Measurements from ENCODE around the gene SIGLEC11.
"Not testable (repeated sequence)": the region's sequence is repeated elsewhere in the genome, so short reads cannot be mapped to it uniquely, and the experiment has no call there.

SIGLEC11 gene

DNA sequence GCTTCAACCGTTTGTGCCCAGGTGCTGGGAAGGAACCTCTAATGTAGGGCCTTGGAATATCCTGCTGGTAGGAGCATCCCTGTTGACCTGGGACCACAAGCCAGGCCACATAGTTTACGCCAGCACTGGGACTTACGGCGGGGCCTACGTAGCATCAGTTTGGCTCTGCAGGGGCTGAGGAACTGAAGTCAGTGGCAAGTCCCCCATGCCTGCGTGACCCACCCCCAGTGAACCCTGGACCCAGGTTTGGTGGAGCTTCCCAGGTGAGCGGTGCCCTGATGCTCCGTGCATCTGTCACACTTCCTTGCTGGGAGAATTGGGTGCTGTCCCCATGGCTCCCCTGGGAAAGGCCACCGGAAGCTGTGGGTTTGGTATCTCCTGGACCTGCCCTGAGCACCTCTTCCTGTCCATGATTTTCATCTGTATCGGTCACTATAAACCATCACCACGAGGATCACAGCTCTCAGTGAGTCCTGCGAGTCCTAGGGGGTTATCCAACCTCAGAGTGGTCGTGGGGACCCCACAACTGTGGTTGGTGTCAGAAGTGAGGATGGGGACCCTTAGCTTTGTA, 9.9 kb downstream of the SIGLEC11 start:
- no peak for DNase-seq (ENCODE audit: low spot score)

DNA sequence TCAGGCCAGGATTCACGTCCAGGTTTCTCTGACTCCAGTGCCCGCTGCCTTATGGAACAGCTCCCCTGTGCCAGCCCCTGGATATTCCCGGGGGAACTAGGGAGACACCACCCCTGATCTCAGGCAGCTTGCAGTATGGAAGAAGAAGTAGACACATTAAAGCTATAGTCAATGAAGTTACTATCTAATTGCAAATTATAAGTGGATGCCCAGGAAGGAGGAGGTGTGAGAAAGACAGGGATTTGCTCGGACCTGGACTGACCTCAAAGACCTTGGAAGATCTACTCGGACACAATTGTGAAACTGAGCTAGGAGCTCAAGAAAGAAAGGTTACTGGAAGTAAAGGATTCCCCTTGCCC, 10.4 kb downstream of the SIGLEC11 start:
- no peak for DNase-seq (ENCODE audit: low spot score)

DNA sequence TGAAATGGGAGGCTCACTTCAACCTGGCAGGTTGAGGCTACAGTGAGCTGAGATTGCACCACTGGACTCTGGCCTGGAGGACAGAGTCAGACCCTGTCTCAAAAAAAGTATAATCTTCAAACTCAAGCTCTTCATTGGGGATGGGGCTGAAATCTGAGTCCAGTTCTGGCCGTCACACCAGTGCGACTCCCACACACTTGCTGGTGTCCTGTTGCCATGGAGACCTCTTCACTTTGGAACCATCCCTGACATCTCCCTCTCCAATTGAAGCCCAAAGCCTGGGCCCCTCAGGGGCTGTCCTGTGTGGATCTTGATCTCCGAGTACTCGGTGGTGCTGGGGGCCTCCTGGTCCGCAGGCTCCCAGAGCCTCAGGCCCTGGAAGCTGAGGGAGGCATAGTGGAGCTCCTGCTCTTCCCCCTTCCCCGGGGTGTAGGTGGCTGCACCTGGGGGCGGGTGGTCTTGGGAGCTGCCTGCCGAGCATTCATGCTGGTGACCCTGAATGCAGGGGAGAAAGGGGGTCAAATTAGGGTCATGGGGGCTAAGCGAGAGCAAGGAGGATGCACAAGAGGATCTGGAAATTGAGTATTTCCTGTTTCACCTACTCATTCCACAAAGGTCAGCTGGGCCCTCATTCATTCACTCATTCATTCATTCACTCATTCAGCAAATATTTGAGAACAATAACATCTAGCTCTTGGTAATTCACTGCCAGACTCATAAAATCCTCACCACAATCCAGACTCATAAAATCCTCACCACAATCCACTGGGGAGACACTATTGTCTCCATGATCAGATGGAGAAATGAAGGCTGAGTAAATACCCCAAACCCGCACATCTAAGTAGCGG, 11.0 kb downstream of the SIGLEC11 start:
- DNase-seq (ENCODE audit: low spot score), result no peak

DNA sequence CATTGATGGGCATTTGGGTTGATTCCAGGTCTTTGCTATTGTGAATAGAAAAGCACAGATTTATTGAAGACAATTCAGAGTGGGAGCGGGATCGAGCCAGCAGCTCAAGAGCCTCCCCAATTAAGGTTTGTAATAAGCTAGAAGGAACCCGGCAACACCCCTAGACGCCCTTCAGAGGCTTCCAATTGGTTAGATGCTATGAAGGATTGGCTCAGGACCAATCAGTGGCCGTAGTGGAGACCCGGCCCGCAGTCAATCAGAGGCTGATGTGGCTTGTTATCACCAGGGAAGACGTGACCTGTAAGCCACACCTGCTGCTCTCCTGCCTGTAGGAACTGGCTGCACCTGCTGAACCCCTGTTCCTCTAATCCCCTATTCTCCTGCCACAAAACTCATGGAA, 14.6 kb downstream of the SIGLEC11 start:
- no peak for DNase-seq (ENCODE audit: low spot score)

DNA sequence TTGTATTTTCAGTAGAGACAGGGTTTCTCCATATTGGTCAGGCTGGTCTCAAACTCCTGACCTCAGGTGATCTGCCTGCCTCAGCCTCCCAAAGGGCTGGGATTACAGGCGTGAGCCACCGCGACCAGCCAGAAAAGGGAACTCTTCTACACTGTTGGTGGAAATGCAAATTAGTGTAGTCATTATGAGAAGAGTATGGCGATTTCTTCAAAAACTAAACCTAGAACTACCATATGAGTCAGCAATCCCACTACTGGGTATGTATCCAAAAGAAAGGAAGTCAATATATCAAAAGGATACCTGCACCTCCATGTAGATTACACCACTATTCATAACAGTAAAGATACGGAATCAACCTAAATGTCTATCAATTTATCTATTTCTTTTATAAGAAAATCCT, 16.4 kb downstream of the SIGLEC11 start:
- DNase-seq (ENCODE audit: low spot score), result not testable (repeated sequence)

DNA sequence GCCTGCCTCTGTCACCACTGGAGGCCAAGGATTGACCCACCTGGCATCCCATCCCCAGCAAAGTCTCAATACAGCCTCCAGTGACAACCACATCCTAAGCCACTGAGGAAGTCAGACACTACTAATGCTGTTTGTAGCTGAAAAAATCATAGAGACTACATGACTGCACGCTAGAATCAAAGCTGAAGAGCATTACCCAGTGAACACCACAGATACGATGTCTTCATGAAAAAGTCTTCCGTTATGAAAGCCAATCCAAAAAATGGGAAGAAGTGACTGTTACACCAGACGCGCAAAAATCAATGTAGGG, 20.5 kb downstream of the SIGLEC11 start:
- no peak for DNase-seq (ENCODE audit: low spot score)

DNA sequence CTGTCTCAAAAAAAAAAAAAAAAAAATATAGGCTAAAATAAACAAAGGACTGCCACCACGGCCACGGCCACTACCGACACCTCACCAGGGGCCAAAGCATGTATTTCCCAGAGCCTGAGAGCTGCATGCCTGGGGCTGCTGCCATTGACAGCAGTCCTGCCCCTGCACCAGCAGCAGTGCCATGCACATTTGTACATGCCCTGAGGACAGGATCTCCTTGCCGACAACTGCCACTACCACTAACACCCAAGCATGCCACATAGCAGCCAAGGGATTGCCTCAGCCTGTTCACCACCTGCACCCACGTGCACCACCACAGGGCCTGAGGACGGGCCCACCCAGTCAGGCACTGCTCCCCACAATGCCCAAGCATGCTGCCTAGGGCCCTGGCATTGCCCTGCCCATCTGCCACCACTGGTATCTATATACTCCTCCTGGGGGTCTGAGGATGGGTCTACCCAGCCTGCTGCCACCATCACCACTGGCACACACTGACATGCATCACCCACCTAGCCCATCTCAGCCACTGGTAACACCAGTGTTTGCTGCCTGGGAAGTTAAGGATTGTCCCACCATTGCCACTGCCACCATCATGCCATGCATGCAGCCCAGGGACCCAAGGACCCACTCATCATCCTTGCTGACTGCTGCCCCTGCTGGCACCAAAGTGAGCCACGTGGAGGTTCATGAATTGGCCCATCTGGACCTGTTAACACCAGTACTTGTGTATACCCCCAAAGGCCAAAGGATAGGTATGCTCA, 21.1 kb downstream of the SIGLEC11 start:
- no peak for DNase-seq (ENCODE audit: low spot score)

DNA sequence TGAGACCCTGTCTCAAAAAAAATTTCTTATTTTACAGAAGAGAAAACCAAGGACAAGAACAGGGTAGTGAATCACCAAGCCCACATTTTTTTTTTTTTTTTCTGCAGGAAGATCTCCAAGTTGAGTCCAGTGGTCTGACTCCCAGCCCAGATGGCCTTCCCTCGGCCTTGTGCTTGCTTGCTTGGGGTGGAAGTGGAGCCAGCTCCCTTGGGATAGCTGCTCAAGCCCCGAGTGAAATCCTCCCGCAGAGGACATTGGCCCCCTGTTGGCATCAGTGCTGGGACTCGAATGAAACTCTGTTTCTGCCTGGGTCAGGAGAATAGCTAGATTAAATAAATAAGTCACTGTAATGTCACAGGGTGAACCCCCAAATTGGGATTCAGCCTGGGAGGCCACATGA, 22.3 kb downstream of the SIGLEC11 start:
- DNase-seq (ENCODE audit: low spot score), result no peak

DNA sequence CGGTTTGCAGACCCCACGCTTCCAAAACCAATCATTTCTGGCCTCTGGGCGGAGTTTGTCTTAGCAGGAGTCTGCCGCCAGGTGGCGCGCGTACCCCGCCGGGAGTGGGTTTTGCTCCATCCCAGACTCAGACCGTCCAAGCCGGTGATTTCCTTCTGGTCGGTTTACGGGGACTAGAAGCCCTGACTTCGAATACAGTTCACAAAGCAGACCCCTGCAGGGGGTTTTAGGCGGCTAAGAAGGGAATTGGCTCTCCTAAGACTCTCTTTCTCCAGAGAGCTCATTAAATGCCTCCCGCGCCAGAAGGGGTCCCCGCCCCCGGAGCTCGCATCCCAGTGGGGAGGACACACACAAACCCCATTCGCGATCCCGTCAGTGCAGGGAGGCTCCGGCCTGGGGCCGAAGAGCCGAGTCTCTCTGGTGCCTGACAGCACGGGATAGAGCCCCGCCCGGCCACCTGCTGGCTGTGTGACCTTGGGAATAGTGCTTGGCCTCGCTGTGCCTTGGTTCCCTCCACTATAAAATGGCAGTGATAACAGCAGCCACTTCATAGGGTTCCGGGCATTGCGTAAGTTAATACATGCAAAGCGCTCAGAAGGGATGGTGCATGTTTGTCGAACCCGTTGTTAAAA, 23.1 kb downstream of the SIGLEC11 start:
- peak; percentile 83 for DNase-seq (ENCODE audit: low spot score)

DNA sequence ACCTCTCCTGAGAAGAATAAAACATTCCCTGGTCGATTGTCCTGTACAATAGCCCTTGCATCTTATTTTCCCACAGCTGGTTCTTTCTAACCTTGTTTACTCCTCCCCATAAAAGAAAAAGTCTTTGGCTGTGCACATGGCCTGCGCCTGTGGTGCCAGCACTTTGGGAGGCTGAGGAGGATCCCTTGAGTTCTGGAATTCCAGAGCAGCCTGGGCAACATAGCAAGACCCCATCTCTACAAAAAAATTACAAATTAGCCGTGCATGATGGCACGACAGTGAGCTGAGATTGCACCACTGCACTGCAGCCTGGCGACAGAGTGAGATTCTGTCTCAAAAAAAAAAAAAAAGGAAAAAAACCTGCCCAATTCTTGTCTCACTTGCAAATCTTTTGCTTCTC, 24.4 kb downstream of the SIGLEC11 start:
- DNase-seq (ENCODE audit: low spot score), result no peak

DNA sequence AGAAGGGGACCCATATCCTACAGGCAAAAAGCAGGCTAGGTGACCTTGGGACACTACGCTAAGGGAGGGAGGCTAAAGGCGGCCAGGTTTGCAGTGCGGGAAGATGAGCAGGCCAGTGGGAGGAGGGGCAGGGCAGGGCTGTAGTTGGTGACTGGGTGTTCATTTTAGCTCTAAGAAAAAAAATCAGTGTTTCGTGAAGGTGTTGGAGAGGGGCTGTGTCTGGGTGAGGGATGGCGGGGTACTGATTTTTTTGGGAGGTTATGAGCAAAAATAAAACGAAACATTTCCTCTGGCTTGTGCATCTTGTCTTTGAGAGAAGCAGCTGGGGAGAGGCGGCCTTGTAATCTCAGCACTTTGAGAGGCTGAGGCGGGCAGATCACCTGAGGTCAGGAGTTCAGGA, 27.3 kb downstream of the SIGLEC11 start:
- no peak for DNase-seq (ENCODE audit: low spot score)

DNA sequence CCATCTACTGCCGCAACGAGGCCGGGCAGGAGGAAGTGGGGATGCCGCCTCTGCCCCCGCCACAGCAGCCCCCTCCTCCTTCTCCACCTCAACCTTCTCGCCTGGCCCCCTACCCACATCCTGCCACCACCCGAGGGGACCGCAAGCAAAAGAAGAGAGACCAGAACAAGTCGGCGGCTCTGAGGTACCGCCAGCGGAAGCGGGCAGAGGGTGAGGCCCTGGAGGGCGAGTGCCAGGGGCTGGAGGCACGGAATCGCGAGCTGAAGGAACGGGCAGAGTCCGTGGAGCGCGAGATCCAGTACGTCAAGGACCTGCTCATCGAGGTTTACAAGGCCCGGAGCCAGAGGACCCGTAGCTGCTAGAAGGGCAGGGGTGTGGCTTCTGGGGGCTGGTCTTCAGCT, 28.2 kb downstream of the SIGLEC11 start:
- DNase-seq (ENCODE audit: low spot score), result no peak

DNA sequence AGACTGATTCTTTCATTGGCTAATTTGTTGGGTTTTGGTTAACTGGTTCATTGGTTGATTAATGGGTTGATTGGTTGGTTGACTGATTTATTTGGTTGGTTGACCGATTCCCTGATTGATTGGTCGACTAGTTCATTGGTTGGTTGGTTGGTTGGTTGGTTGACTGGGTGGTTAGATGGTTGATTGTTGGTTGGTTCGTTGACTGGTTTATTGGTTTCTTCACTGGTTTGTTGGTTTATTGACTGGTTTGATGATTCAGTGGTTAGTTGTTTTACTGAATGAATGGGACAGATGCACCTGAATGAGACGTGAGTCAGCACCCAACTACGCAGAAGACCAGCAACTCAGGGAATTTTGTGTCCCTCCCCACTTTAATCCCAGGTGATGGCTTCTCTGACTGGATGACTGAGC, 28.9 kb downstream of the SIGLEC11 start:
- DNase-seq (ENCODE audit: low spot score), result no peak

DNA sequence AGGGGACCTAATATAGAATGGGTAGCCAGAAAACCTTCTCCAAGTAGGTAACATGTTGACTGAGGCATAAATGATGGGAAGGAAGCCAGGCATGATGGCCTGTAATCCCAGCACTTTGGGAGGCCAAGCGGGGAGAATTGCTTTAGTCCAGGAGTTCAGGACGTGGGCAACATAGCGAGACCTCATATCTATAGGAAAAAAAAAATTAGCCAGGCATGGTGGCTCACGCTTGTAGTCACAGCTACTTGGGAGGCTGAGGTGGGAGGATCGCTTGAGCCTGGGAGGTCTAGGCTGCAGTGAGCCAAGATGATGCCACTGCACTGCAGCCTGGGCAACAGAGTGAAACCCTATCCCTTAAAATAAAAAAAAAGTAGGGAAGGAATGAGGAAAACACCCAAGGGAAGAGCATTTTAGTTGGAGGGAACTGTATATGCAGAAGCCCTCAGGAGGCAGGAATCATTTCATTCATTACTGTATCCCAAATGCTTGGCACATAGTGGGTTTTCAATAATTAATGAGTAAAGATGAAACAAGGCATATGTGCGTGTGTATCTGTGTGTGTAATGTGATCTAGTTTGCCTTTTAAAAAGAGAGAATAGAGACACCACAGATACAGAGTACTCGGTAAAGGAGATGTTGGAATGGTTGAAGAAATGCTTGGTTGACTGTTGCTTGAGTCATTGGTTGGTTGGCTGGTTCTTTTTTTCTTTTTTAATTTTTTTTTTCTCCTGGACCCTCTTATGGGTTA, 29.5 kb downstream of the SIGLEC11 start:
- no peak for DNase-seq (ENCODE audit: low spot score)

DNA sequence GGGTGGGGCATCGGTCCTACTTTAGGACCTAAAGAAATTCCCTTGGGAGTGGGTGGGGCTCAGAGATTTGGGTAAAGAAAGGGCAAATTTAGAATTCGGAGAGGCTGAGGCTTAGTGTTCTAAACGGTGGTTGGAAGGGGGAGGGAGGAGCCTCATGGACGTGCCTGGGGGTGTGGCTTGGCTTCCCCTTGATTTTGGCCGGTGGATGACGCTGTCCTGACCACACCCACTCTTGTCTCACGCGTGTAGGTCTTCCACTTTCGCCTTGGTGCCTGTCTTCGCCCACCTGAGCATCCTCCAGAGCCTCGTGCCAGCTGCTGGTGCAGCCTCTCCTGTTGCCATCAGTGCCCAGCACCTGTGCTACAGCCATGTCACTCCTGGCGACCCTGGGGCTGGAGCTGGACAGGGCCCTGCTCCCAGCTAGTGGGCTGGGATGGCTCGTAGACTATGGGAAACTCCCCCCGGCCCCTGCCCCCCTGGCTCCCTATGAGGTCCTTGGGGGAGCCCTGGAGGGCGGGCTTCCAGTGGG, 30.4 kb downstream of the SIGLEC11 start:
- DNase-seq (ENCODE audit: low spot score), result no peak

DNA sequence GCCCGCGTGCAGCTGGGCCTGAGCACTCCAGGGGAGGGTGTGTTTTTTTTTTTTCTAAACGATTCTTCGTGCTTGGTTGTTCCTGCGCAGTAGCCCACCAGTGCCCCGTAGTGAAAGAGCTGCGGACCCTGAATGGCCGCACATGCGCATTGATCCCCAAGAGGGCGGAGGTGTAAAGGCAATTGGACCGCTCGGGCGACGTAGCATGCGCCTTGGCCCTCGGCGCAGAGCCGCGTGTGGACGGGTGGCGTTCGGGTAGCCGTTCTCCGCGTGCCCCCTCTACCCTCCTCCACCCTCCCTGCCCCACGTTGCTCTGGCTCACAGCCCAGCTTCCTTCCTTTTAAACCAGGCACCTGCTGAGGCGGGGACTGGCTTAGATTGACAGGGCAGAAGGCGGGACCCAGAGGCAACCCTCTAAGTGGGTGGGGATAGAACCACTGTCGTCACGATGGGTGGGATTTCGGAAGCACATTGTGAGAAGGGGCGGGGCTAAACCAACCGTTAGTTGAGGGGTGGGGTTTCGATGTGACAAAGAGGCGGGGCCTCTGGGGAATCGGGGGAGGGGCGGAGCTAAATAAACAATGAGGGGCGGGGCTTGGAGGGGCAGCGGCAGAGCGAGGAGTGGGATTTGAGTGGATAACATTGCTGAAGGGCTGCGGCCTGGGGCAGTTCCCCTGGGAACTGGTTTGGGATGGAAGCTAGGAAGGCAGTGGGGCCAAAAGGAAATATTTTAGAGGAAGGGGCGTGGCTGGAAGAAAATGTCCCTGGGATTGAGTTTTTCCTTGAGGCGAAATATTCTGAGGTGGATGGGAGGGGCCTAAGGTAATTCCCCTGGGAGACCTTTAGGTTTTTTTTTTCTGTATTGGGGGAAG, 31.1 kb downstream of the SIGLEC11 start:
- DNase-seq (ENCODE audit: low spot score), result peak; percentile 94

DNA sequence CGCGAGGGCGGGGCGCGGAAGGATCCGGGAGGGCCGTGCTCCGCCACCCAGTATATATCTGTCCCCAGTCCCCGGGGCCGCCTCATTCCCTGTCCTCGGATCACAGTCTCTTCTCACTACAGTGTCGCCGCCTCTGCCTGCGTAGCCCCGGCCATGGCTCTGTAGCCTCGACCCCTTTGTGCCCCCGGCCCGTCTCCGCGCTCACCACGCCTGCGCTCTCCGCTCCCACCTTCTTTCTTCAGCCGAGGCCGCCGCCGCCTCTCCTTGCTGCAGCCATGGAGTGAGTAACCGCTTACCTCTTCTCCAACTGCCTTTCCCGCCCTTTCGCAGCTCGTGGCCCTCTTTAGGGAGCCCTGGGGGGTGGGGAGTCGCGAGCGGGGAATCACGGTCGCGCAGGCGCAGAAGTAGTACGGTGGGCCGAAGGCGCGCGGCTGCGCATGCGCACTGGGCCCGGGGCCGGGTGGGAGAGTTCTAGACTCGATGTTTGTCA, 31.8 kb downstream of the SIGLEC11 start, which contains the start of the genes ATF5 and NUP62:
TSS of gene ATF5 (plus strand) at position 85 of the 490 bp plus-strand sequence. CDS start 1,646 bp downstream, outside the sequence.
TSS of gene NUP62 (minus strand) at position 384 of the 490 bp plus-strand sequence. CDS start 19,697 bp downstream, outside the sequence.
- DNase-seq (ENCODE audit: low spot score), result peak; percentile 89

DNA sequence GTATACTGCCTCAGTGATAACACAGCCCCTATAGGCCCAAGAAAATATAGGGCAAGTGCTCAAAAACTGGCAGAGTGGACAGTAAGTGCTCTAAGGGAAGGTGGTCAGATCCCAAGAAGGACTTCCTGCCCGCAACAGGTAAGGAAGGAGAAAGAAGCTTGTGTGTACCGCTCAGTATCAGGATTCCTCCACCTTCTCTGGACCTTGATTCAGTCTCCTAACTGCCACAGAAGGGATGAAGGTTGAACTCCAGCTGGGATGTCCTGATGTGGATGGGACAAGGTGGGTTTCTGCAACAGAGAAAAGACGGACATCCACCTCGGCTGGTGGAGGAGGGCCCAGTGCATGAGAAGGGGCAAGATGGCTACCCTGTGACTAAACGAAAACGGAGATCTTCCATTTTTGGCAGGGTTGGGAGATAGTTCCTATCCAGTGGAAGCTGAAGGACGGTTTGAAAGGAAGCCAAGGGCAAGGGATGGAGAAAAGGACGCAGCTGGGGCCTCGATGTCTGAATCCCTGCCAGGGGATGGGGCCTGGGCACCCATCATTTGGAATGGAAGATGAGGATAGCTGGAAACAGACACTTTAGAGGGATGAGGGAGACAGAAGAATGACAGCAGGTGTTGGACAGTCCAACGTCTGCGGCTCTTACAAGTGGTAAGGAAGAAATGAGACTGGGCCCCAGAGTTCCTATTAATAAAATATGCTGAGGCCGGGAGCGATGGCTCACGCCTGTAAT, 33.3 kb downstream of the SIGLEC11 start:
- DNase-seq (ENCODE audit: low spot score), result no peak

DNA sequence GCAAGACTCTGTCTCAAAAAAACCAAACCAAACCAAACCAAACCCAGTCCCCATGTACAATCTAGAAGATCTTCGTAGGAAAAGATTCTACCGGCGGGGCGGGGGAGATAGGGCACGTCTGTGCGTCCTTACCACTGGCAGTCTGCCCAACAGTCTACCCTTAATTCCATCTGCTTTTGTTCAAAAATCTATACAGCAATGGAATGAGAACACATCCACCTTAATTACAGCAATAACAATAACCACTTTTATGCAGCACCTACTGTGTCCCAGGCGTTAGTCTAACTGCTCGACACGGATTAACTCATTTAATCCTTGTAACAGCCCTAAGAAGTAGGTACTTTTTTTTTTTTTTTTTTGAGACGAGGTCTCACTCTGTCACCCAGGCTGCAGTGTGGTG, 34.5 kb downstream of the SIGLEC11 start:
- no peak for DNase-seq (ENCODE audit: low spot score)

DNA sequence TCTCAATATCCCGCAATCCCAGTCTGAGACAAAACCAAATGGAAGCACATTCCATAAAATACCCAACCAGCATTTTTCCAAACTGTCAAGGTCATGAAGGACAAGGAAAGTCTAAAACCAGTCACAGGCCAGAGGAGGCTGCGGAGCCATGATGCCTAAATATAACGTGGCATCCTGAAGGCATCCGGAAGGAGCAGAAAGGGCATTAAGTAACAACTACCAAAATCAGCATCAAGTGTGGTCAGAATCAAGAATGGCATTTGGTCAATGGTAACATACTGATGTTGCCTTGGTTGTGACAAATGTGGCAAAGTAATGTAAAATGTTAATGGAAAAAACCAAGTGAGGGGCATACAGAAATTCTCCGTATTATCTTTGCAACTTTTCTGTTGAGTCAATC, 35.5 kb downstream of the SIGLEC11 start:
- DNase-seq (ENCODE audit: low spot score), result no peak

Measured in LoVo (cell line).